Ovary (tissue), 9 donors: ENCODE measurements around the gene COP1. TPM values are rescaled to one million over a fixed set of nuclear protein-coding genes. Genes with fewer than 3 reads are reported as not detected.

ENCODE experiments used
- DNase-seq, 5 donors: peaks; one replicate each; pipeline ENCODE4 v3.0.0-alpha.2; 2019 to 2020
- H3K27ac ChIP-seq, 2 donors: fragments of 200-600 bp; one replicate each; pipeline versions ENCODE4 v1.5.1 to v1.8.0; 2019 to 2022
- H3K27me3 ChIP-seq: fragments of 200-600 bp; one replicate; pipeline ENCODE4 v1.8.0; 2022
- H3K36me3 ChIP-seq: fragments of 200-600 bp; sonication (generic); one replicate; pipeline ENCODE4 v1.5.1; 2019
- H3K4me1 ChIP-seq: one replicate; pipeline ENCODE4 v1.8.1; 2013; ENCODE audit warnings: mild to moderate bottlenecking, moderate library complexity; ENCODE audit not compliant: insufficient read depth
- H3K4me3 ChIP-seq: fragments of 200-600 bp; sonication (generic); one replicate; pipeline ENCODE4 v1.5.1; 2017
- H3K9me3 ChIP-seq, 2 donors: fragments of 200-600 bp in 1 of 2; sonication (generic) in 1 of 2; one replicate each; pipeline versions ENCODE4 v1.5.1 to v1.8.1; 2013 to 2019; ENCODE audit warnings: mild to moderate bottlenecking in 1 of 2, moderate library complexity in 1 of 2
- CTCF ChIP-seq, 3 donors: fragments of 450-650 bp in 2 of 3; fragments of 200-600 bp in 1 of 3; IDR thresholded peaks; one replicate each; pipeline versions ENCODE4 v1.5.1 to v1.8.0; 2016 to 2022; ENCODE audit warnings: antibody characterized with exemption in 3 of 3, mild to moderate bottlenecking in 1 of 3
- EP300 ChIP-seq: sonication (generic); formaldehyde crosslinking; IDR thresholded peaks from one replicate; pipeline ENCODE4 v1.6.1; 2017; ENCODE audit warnings: antibody characterized with exemption
- POLR2A ChIP-seq: fragments of 450-650 bp; IDR thresholded peaks from one replicate; pipeline ENCODE4 v1.6.1; 2017; ENCODE audit warnings: antibody characterized with exemption, mild to moderate bottlenecking, moderate library complexity
- WGBS, 3 donors: extraction: QIAGEN DNeasy Blood & Tissue Kit in 1 of 3; methylation state at CpG; one replicate each; pipeline versions ENCODE4 v1.1.5 to v1.1.7; 2013 to 2017; 5-methylcytosine and 5-hydroxymethylcytosine counted together
- intact Hi-C, 4 donors: fragments of 100-400 bp; cut with DNase I; formaldehyde crosslinking; loops; one replicate each; pipeline versions ENCODE4 v1.11.0 to v1.15.1; 2022 to 2023
- polyA plus RNA-seq, 2 donors: library from polyadenylated mRNA; stranded (reverse); fragments of 200-250 nt in 1 of 2; fragments of 350-450 nt in 1 of 2; fragmentation: Illumina TruSeq in 1 of 2; extraction: RNeasy Lipid Tissue Mini Kit (QIAGEN cat#74804) in 1 of 2; gene quantifications; one replicate each; pipeline ENCODE4 v1.2.3, GENCODE V29; 2013 to 2014
- total RNA-seq, 7 donors: library from RNA; depleted of rRNA in 2 of 7; stranded (reverse); fragments of >200 nt in 2 of 7; fragmentation: NEBNext Ultra II Directional in 3 of 7; extraction: Animal tissue kit (Norgen Biotek cat#: 25700) in 3 of 7; gene quantifications; one replicate each; pipeline versions ENCODE4 v1.1.0 to v1.2.4, GENCODE V29; 2016 to 2023
- donor health status: DM: no; HTN: no; CAD: no; lungs with moderate emphysema.
- donor health status: DM: no; HTN: no; CAD: no.
- donor health status: Bipolar disorder and iron deficiency.
- donor health status: DM: yes; HTN: yes; CAD: no.
- donor health status: DM: no; HTN: no; CAD: no.
- donor health status: DM: yes; HTN: yes; CAD: no.

Gene COP1
- total and polyA plus RNA-seq, 9 donors: 20.4 to 46.1 (median 29.0) TPM

GRCh38 chr1:176055398-176055797, 151.7 kb downstream of the COP1 start:
- H3K4me1 ChIP-seq: no peaks in the 10 kb centered on the region
- H3K36me3 ChIP-seq: no peaks in the 10 kb centered on the region
- no peaks in the 10 kb centered on the region for H3K27me3 ChIP-seq
- no peak for DNase-seq
- no peak overlapping the region for H3K27ac ChIP-seq
- no peaks in the 10 kb centered on the region for H3K9me3 ChIP-seq
- intact Hi-C loops: no loop called here
- no peak overlapping the region for H3K4me3 ChIP-seq
- WGBS, 3 donors: 88 to 93% (median 91%) methylated on average over 1 of the region's 1 CpG
- TF ChIP-seq CTCF (IDR thresholded peaks at IDR 0.05) (no peak), EP300 (no peak), POLR2A (no peak)

- WGBS, 3 donors: 82 to 88% (median 86%) methylated on average over 4 of the region's 4 CpGs
- Histone ChIP-seq H3K27me3 (no peaks in the 10 kb centered on the region), H3K9me3 (no peaks in the 10 kb centered on the region), H3K4me3 (no peak overlapping the region), H3K4me1 (no peaks in the 10 kb centered on the region), H3K27ac (no peak overlapping the region), H3K36me3 (no peaks in the 10 kb centered on the region)
- intact Hi-C loops: no loop called here
- DNase-seq: no peak
- TF ChIP-seq POLR2A (no peak), EP300 (no peak), CTCF (IDR thresholded peaks at IDR 0.05) (no peak)
These were observed 155.1 kb downstream of the COP1 start for GRCh38 chr1:176051902-176052518.

GRCh38 chr1:176051402-176051801, 155.7 kb downstream of the COP1 start:
- Histone ChIP-seq H3K27ac (no peak overlapping the region), H3K4me3 (no peak overlapping the region), H3K27me3 (no peaks in the 10 kb centered on the region), H3K9me3 (no peaks in the 10 kb centered on the region), H3K36me3 (no peaks in the 10 kb centered on the region), H3K4me1 (no peaks in the 10 kb centered on the region)
- 96 to 97% (median 96%) methylated on average over 3 of the region's 3 CpGs for WGBS, 3 donors
- DNase-seq: no peak
- intact Hi-C loops: no loop called here
- no peak for TF ChIP-seq POLR2A
- TF ChIP-seq EP300: no peak
- TF ChIP-seq CTCF (IDR thresholded peaks at IDR 0.05): no peak

GRCh38 chr1:176049582-176049981, 157.5 kb downstream of the COP1 start:
- TF ChIP-seq EP300 (no peak), CTCF (IDR thresholded peaks at IDR 0.05) (no peak), POLR2A (no peak)
- Histone ChIP-seq H3K27me3 (no peaks in the 10 kb centered on the region), H3K4me3 (no peak overlapping the region), H3K9me3 (no peaks in the 10 kb centered on the region), H3K36me3 (no peaks in the 10 kb centered on the region), H3K4me1 (no peaks in the 10 kb centered on the region), H3K27ac (no peak overlapping the region)
- intact Hi-C loops: no loop called here
- no peak for DNase-seq
